Breast epithelium (tissue), 3 donors: ENCODE data around the gene IER5L.

ENCODE experiments used
- CTCF ChIP-seq, 3 donors: fragments of 450-650 bp; IDR thresholded peaks; one replicate each; pipeline ENCODE4 v1.5.1; 2016 to 2017; ENCODE audit warnings: antibody characterized with exemption in 3 of 3, mild to moderate bottlenecking in 3 of 3, moderate library complexity in 3 of 3
- POLR2A ChIP-seq: fragments of 450-650 bp; IDR thresholded peaks from one replicate; pipeline ENCODE4 v1.6.1; 2016; ENCODE audit warnings: antibody characterized with exemption, mild to moderate bottlenecking, moderate library complexity
- POLR2AphosphoS5 ChIP-seq, 3 donors: sonication (generic); formaldehyde crosslinking; IDR thresholded peaks; one replicate each; pipeline ENCODE4 v1.6.1; 2017; ENCODE audit warnings: antibody characterized with exemption in 3 of 3

GRCh38 chr9:129175825-129176633 is 2.0 kb downstream of the IER5L start:
- TF ChIP-seq POLR2A = peak; percentile 35
- peak; percentile 43 to 72 (median 64) for TF ChIP-seq POLR2AphosphoS5 (IDR thresholded peaks at IDR 0.05)
- no peak for TF ChIP-seq CTCF (IDR thresholded peaks at IDR 0.05)
